GM21737 (cell line): ENCODE measurements around the gene INHBC.
"Not testable (repeated sequence)": the region's sequence is repeated elsewhere in the genome, so short reads cannot be mapped to it uniquely, and the experiment has no call there.

Experiments
- ATAC-seq: cut with Tn5 transposase; IDR thresholded peaks from one replicate; pipeline ENCODE4 v1.9.1; 2021; ENCODE audit warnings: mild to moderate bottlenecking, moderate library complexity; ENCODE audit not compliant: unreplicated experiment

INHBC gene

DNA sequence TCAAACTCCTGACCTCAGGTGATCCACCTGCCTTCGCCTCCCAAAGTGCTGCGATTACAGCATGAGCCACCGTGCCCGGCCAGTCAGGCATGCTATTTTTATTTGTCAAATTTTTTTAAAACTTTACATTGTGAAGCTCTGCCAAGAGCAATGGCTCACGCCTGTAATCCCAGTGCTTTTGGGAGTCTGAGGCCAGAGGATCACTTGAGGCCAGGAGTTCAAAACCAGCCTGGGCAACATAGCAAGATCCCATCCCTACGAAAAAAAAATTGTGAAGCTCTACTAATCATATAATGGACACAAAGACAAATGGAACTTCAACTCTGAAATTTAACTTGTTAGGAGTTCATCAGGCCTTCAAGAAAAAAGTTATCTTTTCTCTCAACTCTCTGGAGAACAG lies 5.6 kb upstream of the INHBC start:
- ATAC-seq: no peak

DNA sequence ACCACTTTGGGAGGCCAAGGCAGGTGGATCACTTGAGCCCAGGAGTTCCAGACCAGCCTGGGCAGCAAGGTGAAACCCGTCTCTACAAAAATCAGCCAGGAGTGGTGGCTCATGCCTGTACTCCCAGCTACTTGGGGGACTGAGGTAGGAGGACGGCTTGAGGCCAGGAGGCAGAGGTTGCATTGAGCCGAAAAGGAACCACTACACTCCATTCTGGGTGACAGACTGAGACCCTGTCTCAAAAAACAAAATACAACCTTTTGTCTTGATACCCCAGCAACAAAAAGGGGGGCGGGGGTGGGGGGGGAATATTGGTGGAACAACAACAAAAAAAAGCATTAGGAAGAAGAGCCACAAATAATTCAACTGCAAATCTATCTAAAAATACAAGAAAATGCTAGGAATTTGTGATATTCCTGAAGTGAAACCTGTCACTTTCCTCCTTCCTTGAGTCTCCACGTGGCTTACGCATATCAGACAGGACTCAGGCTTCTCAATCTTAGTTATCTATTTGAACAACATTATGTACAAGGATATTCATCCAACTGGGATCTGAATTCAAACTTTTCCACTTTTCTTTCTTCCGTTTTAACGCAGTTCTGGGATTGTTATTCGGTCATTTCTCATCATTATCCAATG lies 5.0 kb upstream of the INHBC start:
- ATAC-seq: no peak

DNA sequence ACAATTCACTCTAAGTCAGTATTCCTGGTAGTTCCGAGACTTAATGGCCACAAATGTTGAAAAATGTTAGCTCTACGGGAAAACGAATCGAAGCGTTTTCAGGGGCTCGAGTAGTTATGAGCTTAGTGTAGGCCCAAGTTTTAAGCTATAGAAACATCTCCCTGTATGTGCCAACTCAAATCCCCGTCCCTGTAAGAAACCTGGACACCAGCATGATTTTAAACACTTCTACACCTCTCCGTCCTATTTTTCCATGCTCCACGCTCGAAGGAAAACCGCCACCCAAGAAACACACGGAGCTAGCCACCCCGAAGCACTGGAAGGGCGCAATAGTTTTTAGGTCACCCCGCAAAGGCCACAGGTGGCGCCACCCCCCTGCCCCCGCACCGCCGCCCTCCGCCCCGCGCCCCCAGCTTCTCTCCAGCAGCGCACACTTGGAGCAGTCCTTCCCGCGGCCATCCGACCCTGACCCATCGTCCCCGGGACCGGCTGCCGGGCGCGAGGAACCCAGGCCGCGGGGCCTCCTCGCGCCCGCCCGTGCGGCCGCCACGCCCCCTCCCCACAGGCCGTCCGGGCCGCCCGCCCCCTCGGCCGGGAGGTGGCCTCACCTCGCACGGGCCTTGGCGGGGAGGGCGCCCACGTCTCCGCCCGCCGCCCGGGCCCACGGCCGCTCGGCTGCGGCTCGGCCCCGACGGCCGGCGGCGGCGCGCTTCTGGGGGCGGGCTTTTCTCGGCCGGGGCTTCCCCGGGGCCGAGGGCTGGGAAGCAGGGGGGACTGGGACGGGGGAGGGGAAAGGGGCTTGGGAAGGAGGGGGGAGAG lies 4.3 kb upstream of the INHBC start:
- ATAC-seq: peak; percentile 49

DNA sequence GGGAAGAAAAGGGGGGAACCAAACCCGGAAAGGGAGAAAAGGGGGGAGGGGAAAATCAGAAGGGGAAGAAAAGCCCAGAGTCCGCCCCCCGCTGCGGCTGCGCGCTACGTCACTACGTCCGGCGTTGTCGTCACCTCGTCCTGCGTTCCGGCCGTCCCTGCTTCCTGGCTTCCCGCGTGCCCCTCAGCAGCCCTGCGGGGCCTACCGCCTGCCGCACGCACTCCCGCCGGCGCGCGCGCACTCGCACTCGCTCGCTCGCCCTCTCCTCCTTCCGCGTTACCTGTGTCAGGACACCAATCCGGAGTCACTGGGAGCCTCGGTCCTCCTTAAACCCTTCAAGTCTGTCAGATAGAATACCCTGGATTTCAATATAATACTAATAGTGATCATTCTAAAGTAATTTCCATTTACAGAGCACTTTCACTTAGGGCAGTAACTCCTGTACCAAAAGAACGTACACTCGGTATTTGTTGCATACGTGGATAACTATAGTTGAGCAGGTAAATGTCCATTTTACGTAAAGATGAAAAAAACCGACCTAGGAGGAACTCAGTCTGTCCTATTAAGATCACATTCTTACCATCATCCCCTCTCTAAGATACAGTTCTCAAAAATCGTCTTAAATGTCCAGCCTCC lies 3.5 kb upstream of the INHBC start, which contains the start of gene R3HDM2:
TSS of gene R3HDM2 (minus strand) at position 113 of the 636 bp plus-strand sequence. CDS start 120,615 bp downstream, outside the sequence.
- ATAC-seq: peak; percentile 86

DNA sequence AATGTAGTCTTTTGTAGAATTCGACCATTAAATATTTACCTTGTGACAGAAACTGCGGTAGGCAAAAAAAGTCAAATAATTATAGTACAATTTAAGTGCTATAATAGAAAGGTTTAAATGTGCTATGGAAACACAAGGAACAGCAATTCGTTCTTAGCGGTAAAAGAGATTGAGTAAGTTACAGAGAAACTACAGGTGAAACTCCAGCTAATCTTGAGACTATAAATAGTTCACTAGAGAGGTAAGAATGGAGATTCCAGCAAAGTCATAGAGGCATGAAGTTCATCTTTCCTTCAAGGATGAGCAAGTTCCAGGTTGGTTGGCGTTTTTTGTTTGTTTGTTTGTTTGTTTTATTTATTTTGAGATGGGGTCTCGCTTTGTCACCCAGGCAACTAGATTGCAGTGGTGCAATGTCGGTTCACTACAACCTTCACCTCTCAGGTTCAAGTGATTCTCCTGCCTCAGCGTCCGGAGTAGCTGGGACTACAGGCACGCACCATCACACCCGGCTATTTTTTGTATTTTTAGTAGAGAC lies 2.9 kb upstream of the INHBC start:
- ATAC-seq: no peak

DNA sequence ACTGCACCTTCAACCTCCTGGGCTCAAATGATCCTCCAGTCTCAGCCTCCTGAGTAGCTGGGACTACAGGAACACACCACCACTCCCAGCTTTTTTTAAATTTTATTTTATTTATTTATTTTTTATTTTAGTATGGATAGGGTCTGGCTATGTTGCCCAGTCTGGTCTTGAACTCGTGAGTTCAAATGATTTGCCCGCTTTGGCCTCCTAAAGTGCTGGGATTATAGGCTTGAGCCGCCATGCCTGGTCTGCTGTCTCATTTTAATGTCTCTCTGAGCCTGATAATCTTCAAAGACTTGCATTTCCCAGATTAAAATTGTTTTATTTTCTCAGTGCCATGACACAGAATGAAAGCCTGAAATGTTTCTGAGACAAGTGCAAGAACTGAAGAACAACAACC lies 1.2 kb upstream of the INHBC start:
- no peak for ATAC-seq

DNA sequence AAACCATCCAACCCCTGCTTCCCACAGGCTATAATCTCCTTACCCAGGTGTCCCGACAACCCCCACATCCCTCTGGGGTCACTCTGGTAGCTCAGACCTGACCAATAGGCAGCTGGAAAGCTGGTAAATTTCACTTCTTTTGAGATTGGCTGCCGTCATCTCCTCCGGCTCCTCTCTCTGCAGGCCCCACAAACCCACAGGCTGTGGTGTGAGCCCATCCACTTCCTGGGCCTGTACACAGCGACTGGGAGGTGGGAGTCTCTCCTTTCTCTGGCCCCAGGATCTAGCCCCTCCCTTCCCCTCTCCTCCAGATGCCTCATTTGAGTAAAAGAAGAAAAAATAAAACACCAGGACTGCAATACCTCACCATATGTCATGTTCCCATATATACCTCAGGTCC lies 709 bp downstream of the INHBC start:
- ATAC-seq: no peak

DNA sequence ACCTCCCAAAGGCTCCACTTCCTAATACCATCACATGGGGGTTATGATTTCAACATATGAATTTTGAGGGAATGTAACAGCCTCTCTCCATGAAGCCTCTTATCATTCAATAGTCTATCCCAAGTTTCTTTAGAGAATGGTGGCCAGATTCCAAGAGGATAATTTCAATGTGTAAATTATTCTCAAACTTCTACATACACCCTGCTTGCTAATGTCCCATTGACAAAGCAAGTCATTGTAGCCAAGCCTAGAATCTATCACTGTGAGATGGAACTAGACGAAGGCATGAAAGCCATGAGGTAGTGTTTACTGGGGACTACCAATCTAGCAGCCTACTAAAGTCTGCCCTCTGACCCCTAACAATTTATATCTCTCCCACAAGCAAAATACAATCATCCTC lies 3.8 kb downstream of the INHBC start:
- no peak for ATAC-seq

DNA sequence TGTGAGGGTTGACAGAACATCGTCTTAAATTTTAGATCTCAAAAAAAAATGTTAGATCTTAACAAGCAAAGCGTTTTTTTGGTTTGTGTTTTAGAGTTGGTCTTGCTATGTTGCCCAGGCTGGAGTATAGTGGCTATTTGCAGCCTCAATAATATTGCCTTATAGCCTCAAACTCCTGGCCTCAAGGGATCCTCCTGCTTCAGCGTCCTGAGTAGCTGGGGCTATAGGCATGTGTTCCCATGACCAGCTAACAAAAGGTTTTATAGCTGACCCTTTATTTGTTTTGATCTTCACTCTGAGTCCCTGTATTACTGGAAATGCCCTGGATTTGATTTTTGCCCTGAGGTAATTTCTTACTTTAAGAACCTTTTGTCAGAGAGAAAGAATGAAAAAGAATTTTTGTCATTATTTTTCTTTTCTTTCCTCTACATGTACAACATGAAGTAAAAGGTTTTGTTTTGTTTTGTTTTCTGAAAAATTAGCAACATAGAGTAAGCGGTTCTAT lies 5.2 kb downstream of the INHBC start:
- no peak for ATAC-seq

DNA sequence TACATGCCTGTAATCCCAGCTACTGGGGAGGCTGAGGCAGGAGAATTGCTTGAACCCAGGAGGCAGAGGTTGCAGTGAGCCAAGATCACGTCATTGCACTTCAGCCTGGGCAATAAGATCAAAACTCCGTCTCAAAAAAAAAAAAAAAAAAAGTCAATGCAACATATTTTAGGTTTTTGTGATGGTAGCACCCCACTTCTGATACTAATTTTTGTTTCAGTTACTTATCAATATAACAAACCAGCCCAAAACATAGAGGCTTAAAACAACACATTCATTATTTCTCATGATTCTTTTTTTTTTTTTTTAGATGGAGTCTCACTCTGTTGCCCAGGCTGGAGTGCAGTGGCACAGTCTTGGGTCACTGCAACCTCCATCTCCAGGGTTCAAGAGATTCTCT lies 6.8 kb downstream of the INHBC start:
- not testable (repeated sequence) for ATAC-seq

DNA sequence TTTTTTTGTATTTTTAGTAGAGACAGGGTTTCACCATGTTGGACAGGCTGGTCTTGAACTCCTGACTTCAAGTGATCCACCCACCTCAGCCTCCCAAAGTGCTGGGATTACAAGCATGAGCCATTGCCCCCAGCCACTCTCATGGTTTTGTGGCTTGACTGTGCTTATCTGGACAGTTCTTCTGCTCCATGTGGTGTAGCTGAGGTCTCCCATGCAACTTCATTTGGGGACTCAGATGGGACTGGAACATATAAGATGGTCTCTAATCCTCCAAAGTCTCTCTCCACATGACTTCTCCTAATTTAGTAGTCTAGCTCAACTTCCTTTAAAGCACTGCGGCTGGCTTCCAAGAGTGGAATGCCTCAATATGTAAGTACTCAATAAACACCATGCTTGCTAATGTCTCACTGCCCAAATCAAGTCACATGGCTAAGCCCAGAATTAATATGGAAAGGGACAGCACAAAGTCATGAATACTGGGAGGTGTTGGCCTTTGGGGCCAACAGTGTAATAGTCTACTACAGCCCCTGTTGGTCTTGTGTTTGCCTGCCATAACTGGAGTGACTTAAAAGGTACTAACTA lies 7.4 kb downstream of the INHBC start:
- ATAC-seq: no peak

DNA sequence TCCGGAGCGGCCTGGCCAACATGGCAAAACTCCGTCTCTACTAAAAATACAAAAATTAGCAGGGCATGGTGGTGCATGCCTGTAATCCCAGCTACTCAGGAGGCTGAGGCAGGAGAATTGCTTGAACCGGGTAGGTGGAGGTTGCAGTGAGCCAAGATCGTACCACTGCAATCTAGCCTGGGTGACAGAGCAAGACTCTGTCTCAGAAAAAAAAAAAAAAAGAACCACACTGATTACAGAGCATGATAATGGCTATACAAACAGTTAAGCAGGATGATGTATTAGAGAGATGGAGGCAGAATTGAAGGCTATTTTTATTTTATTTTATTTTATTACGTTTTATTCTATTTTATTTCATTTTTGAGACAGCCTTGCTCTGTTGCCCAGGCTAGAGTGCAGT lies 9.8 kb downstream of the INHBC start:
- ATAC-seq: not testable (repeated sequence)

DNA sequence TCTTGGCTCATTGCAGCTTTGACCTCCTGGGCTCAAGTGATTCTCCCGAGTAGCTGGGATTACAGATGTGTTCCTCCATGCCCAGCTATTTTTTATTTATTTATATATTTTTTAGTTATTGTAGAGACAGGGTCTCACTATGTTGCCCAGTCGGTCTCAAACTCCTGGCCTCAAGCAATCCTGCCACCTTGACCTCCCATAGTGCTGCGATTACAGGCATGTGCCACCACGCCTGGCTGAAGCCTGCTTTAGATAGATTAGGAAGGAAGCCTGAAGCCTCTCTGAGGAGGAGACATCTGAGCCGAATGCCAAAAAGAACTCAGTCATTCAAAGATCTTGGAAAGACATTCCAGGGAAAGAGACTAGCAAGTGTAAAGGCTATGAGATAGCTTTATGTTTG lies 10.2 kb downstream of the INHBC start:
- no peak for ATAC-seq

DNA sequence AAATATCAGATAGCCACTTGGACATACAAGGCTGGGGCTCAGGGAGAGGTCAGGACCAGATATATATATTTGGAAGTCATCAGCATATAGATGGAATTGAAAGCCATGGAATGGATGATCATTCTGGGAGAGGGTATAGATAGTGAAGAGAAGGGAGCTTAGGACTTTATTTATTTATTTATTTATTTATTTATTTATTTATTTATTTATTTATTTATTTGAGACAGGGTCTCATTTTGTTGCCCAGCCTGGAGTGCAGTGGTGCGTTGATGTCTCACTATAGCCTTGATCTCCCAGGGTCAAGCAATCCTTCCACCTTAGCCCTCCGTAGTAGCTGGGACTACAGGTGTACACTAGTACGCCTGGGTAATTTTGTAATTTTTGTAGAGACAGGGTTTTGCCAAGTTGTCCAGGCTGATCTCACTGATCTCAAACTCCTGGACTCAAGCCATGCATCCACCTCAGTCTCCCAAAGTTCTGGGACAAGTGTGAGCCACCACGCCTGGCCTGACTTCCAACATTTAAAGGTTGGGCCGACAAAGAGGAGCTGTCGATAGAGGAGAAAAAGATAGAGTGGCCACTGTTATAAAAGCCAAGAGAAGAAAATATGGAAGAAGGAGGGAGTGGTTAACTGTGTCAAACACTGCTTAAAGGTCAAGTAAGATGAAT lies 11.8 kb downstream of the INHBC start:
- ATAC-seq: no peak

DNA sequence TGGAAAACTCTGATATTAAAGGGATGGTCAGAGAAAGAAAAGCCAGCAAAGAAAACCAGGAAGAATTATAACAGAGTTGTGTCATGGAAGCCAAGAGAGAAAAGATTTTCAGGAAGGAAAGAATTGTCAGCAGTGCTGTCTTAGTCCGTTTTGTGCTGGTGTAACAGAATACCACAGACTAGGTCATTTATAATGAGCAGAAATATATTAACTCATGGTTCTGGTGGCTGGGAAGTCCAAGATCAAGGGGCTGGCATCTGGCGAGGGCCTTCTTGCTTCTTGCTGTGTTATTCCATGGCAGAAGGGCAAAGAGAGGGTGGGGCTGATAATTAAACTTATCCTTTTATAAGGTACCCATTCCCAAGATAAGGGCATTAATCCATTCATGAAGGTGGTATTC lies 14.1 kb downstream of the INHBC start:
- no peak for ATAC-seq

DNA sequence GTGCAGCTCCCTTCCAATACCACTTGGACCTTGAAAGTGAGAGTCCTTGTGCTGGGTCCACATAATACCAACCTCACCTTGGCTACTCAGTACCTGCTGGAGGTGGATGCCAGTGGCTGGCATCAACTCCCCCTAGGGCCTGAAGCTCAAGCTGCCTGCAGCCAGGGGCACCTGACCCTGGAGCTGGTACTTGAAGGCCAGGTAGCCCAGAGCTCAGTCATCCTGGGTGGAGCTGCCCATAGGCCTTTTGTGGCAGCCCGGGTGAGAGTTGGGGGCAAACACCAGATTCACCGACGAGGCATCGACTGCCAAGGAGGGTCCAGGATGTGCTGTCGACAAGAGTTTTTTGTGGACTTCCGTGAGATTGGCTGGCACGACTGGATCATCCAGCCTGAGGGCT lies 14.8 kb downstream of the INHBC start:
- ATAC-seq: no peak

DNA sequence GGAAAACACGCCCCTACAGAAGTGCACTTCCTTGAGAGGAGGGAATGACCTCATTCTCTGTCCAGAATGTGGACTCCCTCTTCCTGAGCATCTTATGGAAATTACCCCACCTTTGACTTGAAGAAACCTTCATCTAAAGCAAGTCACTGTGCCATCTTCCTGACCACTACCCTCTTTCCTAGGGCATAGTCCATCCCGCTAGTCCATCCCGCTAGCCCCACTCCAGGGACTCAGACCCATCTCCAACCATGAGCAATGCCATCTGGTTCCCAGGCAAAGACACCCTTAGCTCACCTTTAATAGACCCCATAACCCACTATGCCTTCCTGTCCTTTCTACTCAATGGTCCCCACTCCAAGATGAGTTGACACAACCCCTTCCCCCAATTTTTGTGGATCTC lies 15.5 kb downstream of the INHBC start:
- no peak for ATAC-seq

DNA sequence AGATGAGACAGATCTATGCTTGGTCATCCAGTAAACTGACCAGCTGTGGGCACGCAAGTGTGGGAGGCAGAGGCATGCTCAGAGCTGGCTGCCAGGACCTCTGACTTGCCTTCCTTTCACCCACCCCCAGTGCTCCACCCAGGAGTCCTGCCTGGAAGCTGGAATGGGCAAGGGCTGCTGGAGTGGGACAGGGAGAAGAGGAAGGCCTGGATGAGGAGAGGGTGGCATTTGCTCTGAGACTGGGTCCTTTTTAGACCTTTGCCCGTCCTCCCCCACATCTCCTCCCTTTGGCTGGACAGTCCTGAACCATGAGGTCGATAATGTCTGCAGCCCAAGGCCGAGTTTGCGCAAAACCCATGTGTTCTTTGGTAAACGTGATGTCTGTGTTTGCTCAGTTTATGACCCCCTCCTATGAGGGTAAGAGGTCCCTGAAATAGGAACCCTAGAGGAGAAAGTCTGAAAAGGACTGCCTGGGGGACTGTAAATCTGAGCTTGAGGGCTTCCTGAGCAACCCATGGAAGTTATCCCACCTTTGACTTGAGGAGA lies 16.7 kb downstream of the INHBC start:
- no peak for ATAC-seq

DNA sequence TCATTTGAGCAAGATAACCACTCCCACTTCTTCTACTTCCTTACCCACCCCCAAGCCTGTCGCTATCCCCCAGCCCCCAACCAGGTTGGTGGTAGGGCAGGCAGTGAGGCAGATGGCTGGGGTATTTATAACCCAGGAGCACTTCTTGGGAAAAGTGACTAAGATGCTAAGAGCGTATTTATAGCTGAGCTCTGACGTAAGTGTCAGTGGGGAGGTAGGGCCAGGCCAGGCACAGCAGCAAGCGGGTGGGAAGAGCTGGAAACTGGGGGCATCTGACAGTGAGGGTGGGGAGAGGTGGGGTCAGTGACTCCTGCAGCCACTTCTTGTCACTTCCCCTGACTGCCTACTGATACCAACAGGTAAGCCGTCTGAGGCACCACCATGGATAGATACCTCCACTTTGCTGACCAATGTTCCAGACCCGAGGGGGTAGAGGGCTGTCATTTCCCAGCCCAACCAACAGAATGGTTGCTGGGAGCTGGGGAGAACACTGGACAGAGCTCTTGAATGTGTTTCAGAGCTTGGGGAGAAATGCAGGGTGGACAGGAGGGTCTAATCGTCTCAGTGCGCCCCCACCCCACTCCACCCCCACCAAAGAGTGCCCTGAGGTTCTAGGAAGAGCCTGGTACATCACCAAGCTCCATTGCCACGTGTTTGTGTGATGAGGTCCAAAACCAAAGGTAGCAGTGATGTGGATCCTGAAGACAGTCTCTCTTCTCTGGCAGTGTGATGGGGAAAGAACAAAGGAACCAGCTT lies 17.8 kb downstream of the INHBC start:
- no peak for ATAC-seq
